Neural progenitor cell (in vitro differentiated cells): Measurements from ENCODE around the gene SGO2. TPM values are rescaled to one million over a fixed set of nuclear protein-coding genes. Genes with fewer than 3 reads are reported as not detected.
"Not testable (repeated sequence)": the region's sequence is repeated elsewhere in the genome, so short reads cannot be mapped to it uniquely, and the experiment has no call there.

ENCODE experiments used
- DNase-seq: peaks from one replicate; pipeline ENCODE4 v3.0.0-alpha.2; 2016; ENCODE audit warnings: low spot score
- H2AFZ ChIP-seq: fragments of 200-600 bp; sonication (generic); replicated peaks from 2 replicates; pipeline ENCODE4 v1.6.1; 2016; ENCODE audit warnings: antibody characterized with exemption
- H3F3A ChIP-seq: fragments of 200-600 bp; sonication (generic); 2 replicates; pipeline ENCODE4 v1.6.1; 2016; ENCODE audit warnings: antibody characterized with exemption, low read depth
- H3K27ac ChIP-seq: fragments of 200-600 bp; sonication (generic); 2 replicates; pipeline ENCODE4 v1.5.1; 2016; ENCODE audit warnings: mild to moderate bottlenecking
- H3K27me3 ChIP-seq: fragments of 200-600 bp; sonication (generic); 2 replicates; pipeline ENCODE4 v1.6.1; 2016; ENCODE audit warnings: mild to moderate bottlenecking, moderate library complexity
- H3K36me3 ChIP-seq: fragments of 200-600 bp; sonication (generic); 2 replicates; pipeline ENCODE4 v1.5.1; 2016
- H3K4me1 ChIP-seq: fragments of 200-600 bp; sonication (generic); 2 replicates; pipeline ENCODE4 v1.6.1; 2016; ENCODE audit warnings: mixed run types
- H3K4me2 ChIP-seq: fragments of 200-600 bp; sonication (generic); 2 replicates; pipeline ENCODE4 v1.6.1; 2016
- H3K4me3 ChIP-seq: fragments of 200-600 bp; sonication (generic); 2 replicates; pipeline ENCODE4 v1.5.1; 2016
- H3K79me2 ChIP-seq: fragments of 200-600 bp; sonication (generic); 2 replicates; pipeline ENCODE4 v1.6.1; 2016; ENCODE audit warnings: low read depth
- H3K9ac ChIP-seq: fragments of 200-600 bp; sonication (generic); 2 replicates; pipeline ENCODE4 v1.6.1; 2016
- H3K9me3 ChIP-seq: fragments of 200-600 bp; sonication (generic); 2 replicates; pipeline ENCODE4 v1.5.1; 2016; ENCODE audit warnings: low read depth
- H4K20me1 ChIP-seq: fragments of 200-600 bp; sonication (generic); 2 replicates; pipeline ENCODE4 v1.6.1; 2016; ENCODE audit warnings: low read depth
- H3K27ac Mint-ChIP-seq: 3 replicates; pipeline ENCODE4 v1.8.0; 2021; ENCODE audit warnings: mixed read lengths
- H3K27me3 Mint-ChIP-seq: 2 replicates; pipeline ENCODE4 v1.8.0; 2022; ENCODE audit warnings: low read depth, mild to moderate bottlenecking, inconsistent platforms, moderate library complexity, mixed read lengths; ENCODE audit not compliant: insufficient read depth
- H3K36me3 Mint-ChIP-seq: 3 replicates; pipeline ENCODE4 v1.8.0; 2021; ENCODE audit warnings: mixed read lengths
- H3K4me1 Mint-ChIP-seq: 3 replicates; pipeline ENCODE4 v1.8.0; 2021; ENCODE audit warnings: mixed read lengths
- H3K4me3 Mint-ChIP-seq: 3 replicates; pipeline ENCODE4 v1.8.0; 2021; ENCODE audit warnings: mild to moderate bottlenecking, moderate library complexity, mixed read lengths
- H3K9me3 Mint-ChIP-seq: 3 replicates; pipeline ENCODE4 v1.8.0; 2020; ENCODE audit warnings: mixed read lengths
- EZH2 ChIP-seq: fragments of 200-600 bp; sonication (generic); IDR thresholded peaks from 2 replicates; pipeline ENCODE4 v1.6.1; 2017; ENCODE audit warnings: antibody characterized with exemption, mild to moderate bottlenecking, moderate library complexity
- EZH2phosphoT487 ChIP-seq: fragments of 200-600 bp; sonication (generic); IDR thresholded peaks from 2 replicates; pipeline ENCODE4 v1.6.1; 2017; ENCODE audit warnings: antibody characterized with exemption
- total RNA-seq: library from RNA; depleted of rRNA; stranded (reverse); fragments of >200 nt; gene quantifications from 2 replicates; pipeline ENCODE4 v1.2.3, GENCODE V29; 2015; ENCODE audit warnings: low replicate concordance
- TF ChIP-seq, protein P1 (sequence below): fragments of 200-600 bp; sonication (generic); IDR thresholded peaks from 2 replicates; pipeline ENCODE4 v1.5.1; 2017; ENCODE audit warnings: antibody characterized with exemption, mild to moderate bottlenecking

Gene SGO2
- total RNA-seq, 1 donor from 2014 or later = 83.8 TPM

DNA sequence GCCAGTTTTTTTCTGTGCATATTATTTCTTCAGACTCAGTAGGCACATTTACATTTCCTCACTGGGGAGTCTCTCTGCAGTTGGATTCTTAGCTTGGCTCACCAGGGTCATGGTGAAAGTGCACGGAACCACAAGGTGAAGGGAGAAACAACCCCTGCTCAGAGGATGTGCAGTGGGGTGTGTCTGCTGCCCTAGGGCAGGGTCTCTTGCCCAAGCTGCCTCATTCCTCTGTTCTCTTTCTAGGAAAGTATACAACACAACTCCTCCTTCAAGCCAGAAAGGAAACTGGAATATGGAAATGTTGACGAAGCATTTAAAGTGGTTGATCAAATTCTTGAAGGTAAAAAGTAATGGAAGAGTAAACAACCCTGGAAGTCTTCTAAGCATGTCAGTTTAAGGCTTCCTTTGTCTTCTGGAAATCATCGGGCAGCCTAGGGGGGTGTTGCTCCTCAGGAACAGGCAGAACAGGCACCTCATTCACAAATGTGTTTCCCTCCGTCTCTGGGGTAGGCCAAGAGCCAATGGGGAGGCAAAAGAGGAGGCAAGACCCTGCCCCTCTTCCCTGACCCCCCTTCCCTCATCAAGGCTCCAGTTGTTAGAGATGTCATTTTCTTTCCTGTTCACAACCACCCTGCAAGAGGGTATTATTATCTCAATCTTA is 101.2 kb downstream of the SGO2 start:
- Histone ChIP-seq H4K20me1 (no peaks in the 10 kb centered on the region), H3K4me1 (peaks cover 20% of the 10 kb centered on the region), H3F3A (no peaks in the 10 kb centered on the region), H3K79me2 (no peaks in the 10 kb centered on the region), H3K9me3 (no peaks in the 10 kb centered on the region), H3K27me3 (no peaks in the 10 kb centered on the region), H3K4me3 (no peak overlapping the region), H2AFZ (no peak overlapping the region), H3K9ac (no peak overlapping the region), H3K4me2 (no peak overlapping the region), H3K27ac (no peak overlapping the region), H3K36me3 (no peaks in the 10 kb centered on the region)
- H3K9me3 Mint-ChIP-seq = no peaks in the 10 kb centered on the region
- TF ChIP-seq, protein P1, sequence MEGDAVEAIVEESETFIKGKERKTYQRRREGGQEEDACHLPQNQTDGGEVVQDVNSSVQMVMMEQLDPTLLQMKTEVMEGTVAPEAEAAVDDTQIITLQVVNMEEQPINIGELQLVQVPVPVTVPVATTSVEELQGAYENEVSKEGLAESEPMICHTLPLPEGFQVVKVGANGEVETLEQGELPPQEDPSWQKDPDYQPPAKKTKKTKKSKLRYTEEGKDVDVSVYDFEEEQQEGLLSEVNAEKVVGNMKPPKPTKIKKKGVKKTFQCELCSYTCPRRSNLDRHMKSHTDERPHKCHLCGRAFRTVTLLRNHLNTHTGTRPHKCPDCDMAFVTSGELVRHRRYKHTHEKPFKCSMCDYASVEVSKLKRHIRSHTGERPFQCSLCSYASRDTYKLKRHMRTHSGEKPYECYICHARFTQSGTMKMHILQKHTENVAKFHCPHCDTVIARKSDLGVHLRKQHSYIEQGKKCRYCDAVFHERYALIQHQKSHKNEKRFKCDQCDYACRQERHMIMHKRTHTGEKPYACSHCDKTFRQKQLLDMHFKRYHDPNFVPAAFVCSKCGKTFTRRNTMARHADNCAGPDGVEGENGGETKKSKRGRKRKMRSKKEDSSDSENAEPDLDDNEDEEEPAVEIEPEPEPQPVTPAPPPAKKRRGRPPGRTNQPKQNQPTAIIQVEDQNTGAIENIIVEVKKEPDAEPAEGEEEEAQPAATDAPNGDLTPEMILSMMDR = no peak
- no peak for TF ChIP-seq EZH2
- no peak for TF ChIP-seq EZH2phosphoT487
- H3K27ac Mint-ChIP-seq = no peak overlapping the region
- DNase-seq = no peak
- H3K36me3 Mint-ChIP-seq = no peaks in the 10 kb centered on the region
- H3K4me1 Mint-ChIP-seq = peaks cover 25% of the 10 kb centered on the region
- H3K4me3 Mint-ChIP-seq = no peak overlapping the region
- peaks cover 2% of the 10 kb centered on the region for H3K27me3 Mint-ChIP-seq

DNA sequence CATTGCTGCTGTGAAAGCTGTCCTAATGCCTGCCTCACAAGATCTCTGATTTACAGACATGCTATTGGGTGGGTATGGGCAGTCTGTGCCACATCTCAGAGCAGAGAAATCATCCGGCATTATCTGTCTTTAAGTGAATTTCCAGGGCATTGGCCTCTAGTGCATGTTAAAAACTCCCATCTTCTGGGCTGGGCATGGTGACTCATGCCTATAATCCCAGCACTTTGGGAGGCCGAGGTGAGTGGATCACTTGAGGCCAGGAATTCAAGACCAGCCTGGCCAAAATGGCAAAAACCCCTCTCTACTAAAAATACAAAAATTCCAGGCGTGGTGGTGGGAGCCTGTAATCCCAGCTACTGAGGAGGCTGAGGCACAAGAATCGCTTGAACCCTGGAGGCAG is 102.5 kb downstream of the SGO2 start:
- H3K4me2 ChIP-seq, H3K27me3 Mint-ChIP-seq, H3K9ac ChIP-seq, H3K27me3 ChIP-seq, H3F3A ChIP-seq, H3K79me2 ChIP-seq, H3K27ac ChIP-seq, H3K36me3 Mint-ChIP-seq, H3K4me3 Mint-ChIP-seq, H3K27ac Mint-ChIP-seq, H3K9me3 ChIP-seq, H4K20me1 ChIP-seq, H3K36me3 ChIP-seq, H3K9me3 Mint-ChIP-seq, H3K4me3 ChIP-seq, DNase-seq, H2AFZ ChIP-seq: not testable (repeated sequence)
- H3K4me1 Mint-ChIP-seq = peaks cover 25% of the 10 kb centered on the region
- H3K4me1 ChIP-seq = peaks cover 20% of the 10 kb centered on the region

DNA sequence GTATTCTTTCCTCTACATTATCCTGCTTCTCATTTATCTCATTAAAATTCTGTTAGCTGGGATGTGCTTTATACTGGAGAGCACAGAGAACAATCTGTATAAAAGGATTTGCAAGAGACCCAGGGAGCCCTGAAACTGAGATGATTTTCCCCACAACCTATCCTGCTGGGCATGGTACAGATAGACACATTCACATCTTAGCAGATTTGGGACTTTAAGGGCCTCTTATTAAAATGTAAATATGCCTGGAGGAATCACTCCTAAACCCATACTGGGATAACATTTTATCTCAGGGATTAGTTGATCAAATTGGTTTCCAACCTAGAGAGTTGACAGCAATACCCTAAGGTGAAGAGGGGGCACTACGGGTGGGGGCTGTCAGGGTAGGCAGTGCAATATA is 105.3 kb downstream of the SGO2 start:
- Histone ChIP-seq H3K36me3 (no peaks in the 10 kb centered on the region), H3K9ac (no peak overlapping the region)
- H3K36me3 Mint-ChIP-seq = no peaks in the 10 kb centered on the region

More for the DNA sequence above, 105.3 kb downstream of the SGO2 start:
- Histone ChIP-seq H2AFZ (no peak overlapping the region), H3K27me3 (no peaks in the 10 kb centered on the region), H3K4me3 (no peak overlapping the region), H3K9me3 (no peaks in the 10 kb centered on the region), H4K20me1 (no peaks in the 10 kb centered on the region), H3K27ac (no peak overlapping the region), H3K4me1 (peaks cover 8% of the 10 kb centered on the region), H3K79me2 (no peaks in the 10 kb centered on the region), H3F3A (no peaks in the 10 kb centered on the region), H3K4me2 (no peak overlapping the region)
- Mint-ChIP-seq H3K4me1 (peaks cover 14% of the 10 kb centered on the region), H3K27me3 (peaks cover 5% of the 10 kb centered on the region), H3K27ac (no peak overlapping the region), H3K9me3 (peaks cover 7% of the 10 kb centered on the region), H3K4me3 (no peak overlapping the region)
- TF ChIP-seq EZH2 = no peak
- DNase-seq = no peak

Other genes with a start within 250 kb of the SGO2 start
- gene SPATS2L, start 219.5 kb upstream of the SGO2 start, total RNA-seq = 18.5 and 29.1 TPM in 2 replicates
- gene KCTD18, start 16.1 kb upstream of the SGO2 start, total RNA-seq = 9.5 and 15.0 TPM in 2 replicates
- gene AOX1, start 59.8 kb downstream of the SGO2 start, total RNA-seq = 5.7 and 6.2 TPM in 2 replicates